GM06990 (cell line): ENCODE measurements around the gene MRPL55.

Source experiments
- DNase-seq: peaks from one replicate; pipeline ENCODE4 v3.0.0-alpha.2; 2011; ENCODE audit not compliant: insufficient read length; ENCODE audit errors: extremely low read depth
- H3K27me3 ChIP-seq: replicated peaks from 2 replicates; pipeline ENCODE4 v1.6.0; 2011; ENCODE audit warnings: low read length; ENCODE audit not compliant: control insufficient read depth, insufficient read depth
- H3K36me3 ChIP-seq: 2 replicates; pipeline ENCODE4 v1.5.1; 2011; ENCODE audit warnings: low read length; ENCODE audit not compliant: control insufficient read depth, insufficient read depth
- H3K4me3 ChIP-seq: replicated peaks from 2 replicates; pipeline ENCODE4 v1.5.1; 2011; ENCODE audit warnings: low read depth, mild to moderate bottlenecking, control low read depth, low read length
- TF ChIP-seq, protein P1 (sequence below): IDR thresholded peaks from 2 replicates; pipeline ENCODE4 v1.5.1; 2011; ENCODE audit warnings: low read length, control low read depth, mild to moderate bottlenecking, inconsistent platforms; ENCODE audit not compliant: insufficient read depth, poor library complexity, severe bottlenecking

MRPL55 gene

DNA sequence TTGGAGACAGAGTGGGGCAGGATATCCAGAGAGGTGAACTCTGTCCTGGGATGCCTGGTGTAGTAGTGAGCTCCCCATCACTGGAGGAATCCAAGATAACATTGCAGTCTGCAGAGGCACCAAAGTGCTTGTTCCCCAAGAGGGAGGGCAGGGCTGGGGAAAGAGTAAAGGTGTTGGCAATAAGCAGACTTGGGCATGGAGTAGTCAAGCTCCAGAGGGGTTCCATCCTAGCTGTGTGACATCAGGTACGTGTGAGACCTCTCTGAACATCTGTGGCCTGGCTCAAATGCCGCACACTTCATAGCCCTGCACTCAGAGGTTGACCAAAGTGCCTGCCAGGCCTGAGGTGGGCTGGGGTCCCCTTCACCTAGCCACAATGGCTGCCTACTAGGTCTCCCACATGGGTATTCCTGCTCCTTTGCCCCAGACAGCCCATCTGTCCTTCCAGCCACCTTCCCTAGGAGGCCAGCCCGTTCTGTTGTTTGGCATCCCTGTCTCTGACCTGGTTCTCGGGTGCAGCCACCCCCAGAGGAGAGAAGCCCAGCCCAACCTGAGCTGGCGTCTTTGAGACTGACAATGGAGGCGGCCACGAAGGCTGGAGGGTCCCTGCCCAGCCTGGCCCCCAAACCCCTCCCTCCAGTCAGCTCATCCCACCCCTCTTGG, 29.4 kb downstream of the MRPL55 start:
- no peak for DNase-seq
- TF ChIP-seq, protein P1, sequence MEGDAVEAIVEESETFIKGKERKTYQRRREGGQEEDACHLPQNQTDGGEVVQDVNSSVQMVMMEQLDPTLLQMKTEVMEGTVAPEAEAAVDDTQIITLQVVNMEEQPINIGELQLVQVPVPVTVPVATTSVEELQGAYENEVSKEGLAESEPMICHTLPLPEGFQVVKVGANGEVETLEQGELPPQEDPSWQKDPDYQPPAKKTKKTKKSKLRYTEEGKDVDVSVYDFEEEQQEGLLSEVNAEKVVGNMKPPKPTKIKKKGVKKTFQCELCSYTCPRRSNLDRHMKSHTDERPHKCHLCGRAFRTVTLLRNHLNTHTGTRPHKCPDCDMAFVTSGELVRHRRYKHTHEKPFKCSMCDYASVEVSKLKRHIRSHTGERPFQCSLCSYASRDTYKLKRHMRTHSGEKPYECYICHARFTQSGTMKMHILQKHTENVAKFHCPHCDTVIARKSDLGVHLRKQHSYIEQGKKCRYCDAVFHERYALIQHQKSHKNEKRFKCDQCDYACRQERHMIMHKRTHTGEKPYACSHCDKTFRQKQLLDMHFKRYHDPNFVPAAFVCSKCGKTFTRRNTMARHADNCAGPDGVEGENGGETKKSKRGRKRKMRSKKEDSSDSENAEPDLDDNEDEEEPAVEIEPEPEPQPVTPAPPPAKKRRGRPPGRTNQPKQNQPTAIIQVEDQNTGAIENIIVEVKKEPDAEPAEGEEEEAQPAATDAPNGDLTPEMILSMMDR, result no peak

DNA sequence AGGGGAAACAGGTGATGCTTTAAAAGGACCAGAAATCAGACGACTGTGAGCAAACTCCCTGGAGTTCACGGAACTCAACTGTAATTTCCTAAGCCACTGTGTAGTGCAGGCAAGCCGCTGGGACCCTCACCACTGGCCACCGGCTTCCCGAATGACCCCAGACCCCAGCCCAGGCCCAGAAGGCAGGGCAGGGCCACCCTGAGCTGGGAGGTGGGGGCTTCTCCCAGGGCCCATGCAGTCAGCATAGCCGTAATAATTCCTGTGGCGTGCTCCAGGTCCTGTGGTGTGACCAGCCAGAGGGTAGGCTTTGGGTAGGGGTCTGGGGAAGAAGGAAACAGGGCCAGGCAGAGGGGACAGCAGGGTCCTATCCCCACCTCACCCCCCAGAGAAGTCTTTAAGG, 30.1 kb downstream of the MRPL55 start:
- H3K36me3 ChIP-seq, result no peaks in the 10 kb centered on the region; the same call in 1 of the 2 replicates
- H3K27me3 ChIP-seq, result no peaks in the 10 kb centered on the region
- DNase-seq, result no peak
- TF ChIP-seq, protein P1, result no peak
- H3K4me3 ChIP-seq, result no peak overlapping the region

More for the DNA sequence above, 29.4 kb downstream of the MRPL55 start:
- no peak overlapping the region for H3K4me3 ChIP-seq
- no peaks in the 10 kb centered on the region for H3K27me3 ChIP-seq
- no peaks in the 10 kb centered on the region; the same call in 1 of the 2 replicates for H3K36me3 ChIP-seq

DNA sequence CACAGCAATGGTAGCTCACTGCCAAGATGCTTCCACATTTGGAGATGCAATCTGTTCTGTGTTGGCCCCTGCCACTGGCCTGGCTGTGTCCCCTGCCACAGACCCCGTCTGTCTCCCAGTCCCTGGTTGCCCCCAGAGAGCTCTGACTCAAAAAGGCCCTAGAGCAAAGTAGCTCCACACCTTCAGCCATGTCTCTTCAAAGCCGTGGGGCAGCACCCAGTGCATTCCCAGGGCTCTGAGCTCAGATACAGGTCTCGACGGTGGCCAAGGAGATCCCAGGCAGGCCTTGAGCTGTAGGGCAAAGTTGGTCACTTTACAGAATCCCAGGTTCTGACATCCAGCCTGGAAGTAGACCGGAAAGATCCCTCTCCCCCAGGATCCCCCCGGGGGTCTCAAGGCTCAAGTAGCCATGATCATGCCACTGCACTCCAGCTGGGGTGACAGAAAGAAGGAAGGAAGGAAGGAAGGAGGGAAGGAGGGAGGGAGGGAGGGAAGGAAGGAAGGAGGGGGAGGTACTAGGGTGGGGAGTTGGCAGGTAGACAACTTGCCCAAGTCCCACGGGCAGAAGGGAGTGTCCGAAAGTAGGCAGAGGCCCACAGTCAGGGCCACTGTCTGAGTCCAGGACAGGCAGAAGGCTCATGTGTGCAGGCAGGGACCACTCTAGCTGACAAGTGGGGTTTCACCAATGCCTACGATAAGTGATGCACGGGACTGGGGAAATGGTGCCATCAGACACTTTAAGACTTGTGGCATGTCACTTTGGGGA, 31.4 kb downstream of the MRPL55 start:
- no peaks in the 10 kb centered on the region; the same call in 1 of the 2 replicates for H3K36me3 ChIP-seq
- H3K4me3 ChIP-seq, result no peak overlapping the region
- no peaks in the 10 kb centered on the region for H3K27me3 ChIP-seq
- no peak for DNase-seq
- TF ChIP-seq, protein P1, result no peak

DNA sequence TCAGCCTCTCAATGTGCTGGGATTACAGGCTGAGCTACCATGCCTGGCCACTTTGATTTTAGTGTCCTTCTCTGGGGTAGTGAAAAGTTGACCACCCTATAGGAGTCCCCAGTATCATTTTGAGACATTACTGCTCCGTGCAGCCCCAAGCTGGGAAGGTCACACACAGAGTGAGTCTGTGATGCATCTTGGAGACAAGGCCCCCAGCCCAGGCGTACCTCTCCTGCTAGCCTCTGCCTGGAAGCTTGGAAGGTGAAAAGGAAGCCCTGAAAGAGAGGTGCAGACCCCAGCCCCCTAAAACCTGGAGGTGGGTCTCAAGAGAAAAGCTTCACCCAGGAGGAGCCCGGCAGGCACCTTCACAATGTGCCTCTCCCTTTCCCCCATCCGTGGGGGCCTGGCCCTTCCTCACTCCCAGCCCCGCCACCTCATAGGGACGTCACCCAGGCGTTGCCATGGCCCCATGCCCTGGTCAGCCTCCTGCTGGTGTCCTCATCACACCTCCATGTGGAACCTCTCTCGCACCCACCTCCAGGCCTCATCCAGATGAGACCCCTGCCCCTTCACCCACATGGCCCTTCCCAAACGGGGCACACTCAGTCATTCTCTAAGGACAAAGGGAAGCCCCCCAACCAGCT, 32.2 kb downstream of the MRPL55 start:
- no peak for DNase-seq
- H3K27me3 ChIP-seq, result no peaks in the 10 kb centered on the region
- H3K4me3 ChIP-seq, result no peak overlapping the region
- TF ChIP-seq, protein P1, result no peak
- H3K36me3 ChIP-seq, result no peaks in the 10 kb centered on the region; the same call in 1 of the 2 replicates

DNA sequence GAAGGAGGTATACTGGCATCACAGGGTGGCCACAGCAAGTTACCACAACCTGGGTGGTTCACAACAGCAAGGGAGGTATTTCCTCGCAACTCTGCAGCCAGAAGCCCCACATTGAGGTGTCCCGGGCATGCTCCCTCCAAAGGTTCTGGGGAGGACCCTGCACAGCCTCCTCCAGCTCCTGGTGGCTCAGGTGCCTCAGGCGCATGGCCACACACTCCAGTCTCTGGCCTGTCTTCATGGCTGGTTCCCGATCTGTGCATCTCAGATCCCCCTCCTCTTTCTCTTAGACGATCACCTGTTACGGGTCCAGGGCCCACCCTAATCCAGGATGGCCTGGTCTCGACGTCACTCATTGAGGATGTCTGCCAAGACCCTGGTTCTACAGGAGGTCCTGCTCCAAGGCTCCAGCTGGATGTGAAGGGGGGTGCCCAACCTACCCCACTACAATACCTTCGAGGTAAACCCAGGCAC, 33.3 kb downstream of the MRPL55 start:
- no peak overlapping the region for H3K4me3 ChIP-seq
- TF ChIP-seq, protein P1, result no peak
- no peak for DNase-seq
- H3K27me3 ChIP-seq, result no peaks in the 10 kb centered on the region
- H3K36me3 ChIP-seq, result no peaks in the 10 kb centered on the region; the same call in 1 of the 2 replicates
